GM12874 (cell line): Measurements from ENCODE around the gene FOXN3.

Experiments
- CTCF ChIP-seq: IDR thresholded peaks from 2 replicates; pipeline ENCODE4 v1.5.1; 2011; ENCODE audit warnings: low read depth, mild to moderate bottlenecking, control low read depth, low read length, moderate library complexity; ENCODE audit not compliant: insufficient read depth

Gene FOXN3

DNA sequence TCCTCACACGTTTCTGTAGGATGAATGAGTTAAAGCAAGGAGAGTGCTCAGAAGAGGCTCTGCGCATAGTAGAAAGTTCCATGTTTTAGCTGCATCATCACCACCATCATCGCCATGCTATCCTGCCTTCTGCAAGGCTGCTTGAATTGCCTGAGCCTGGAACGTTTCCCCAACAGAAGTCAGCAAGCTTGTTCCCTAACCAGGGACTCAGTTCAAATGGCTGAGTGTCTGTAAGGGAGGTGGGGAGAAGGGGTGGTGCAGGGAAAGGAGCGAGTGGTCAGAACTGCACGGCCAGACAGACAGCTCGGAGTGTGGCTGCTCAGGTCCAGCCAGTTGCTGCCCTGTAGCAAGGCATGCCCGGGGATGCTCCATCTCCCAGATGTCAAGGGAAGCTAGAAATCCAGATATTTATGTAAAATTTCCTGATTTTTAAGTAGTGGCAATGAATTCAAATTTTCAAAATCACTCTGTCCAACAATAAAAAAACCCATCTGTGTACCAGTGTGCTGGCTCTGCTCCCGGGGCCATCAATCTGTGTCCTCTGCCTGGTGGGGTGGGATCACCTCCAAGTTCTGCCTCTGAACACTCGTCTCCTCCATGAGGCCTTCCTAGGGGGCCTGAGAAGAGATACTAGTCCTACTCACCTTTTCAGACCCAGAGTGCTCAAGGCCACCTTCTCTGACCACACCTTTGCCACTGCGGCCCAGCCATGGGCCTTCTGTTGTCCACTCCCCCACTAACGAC, 162.7 kb downstream of the FOXN3 start:
- no peak for TF ChIP-seq CTCF

DNA sequence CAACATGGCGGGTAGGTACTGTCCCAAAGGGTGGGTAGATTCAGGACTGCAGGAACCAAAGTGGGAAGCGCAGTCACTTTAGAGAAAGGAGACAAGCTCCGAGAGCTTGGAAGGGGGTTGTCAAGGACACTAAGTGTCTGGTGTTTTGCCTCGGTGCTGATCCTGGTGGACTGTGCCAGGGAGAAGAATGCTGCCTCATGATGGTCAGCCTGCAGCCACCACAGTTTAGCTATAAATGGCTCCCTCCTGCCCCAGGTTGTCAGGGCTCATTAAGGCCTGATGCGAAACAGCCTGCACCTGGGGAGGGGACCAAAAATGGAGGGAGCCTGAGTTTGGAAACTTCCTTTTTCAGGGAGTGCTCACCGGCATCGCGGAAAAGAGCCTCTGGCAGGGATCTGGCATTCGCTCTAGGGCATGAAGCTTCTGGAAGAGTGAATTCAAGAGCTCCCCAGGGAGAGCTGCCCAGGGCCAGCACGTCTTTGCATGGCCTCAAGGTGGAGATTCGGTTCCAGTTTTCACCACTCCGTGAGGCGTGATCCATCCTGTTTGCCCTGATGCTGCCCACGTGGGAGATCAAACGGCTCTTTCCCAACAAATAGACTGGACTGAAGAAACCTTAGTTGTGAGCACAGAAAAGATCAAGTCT, 164.0 kb downstream of the FOXN3 start:
- TF ChIP-seq CTCF = no peak

- TF ChIP-seq CTCF = no peak
These were observed 166.0 kb downstream of the FOXN3 start for GRCh38 chr14:89251061-89251460.

DNA sequence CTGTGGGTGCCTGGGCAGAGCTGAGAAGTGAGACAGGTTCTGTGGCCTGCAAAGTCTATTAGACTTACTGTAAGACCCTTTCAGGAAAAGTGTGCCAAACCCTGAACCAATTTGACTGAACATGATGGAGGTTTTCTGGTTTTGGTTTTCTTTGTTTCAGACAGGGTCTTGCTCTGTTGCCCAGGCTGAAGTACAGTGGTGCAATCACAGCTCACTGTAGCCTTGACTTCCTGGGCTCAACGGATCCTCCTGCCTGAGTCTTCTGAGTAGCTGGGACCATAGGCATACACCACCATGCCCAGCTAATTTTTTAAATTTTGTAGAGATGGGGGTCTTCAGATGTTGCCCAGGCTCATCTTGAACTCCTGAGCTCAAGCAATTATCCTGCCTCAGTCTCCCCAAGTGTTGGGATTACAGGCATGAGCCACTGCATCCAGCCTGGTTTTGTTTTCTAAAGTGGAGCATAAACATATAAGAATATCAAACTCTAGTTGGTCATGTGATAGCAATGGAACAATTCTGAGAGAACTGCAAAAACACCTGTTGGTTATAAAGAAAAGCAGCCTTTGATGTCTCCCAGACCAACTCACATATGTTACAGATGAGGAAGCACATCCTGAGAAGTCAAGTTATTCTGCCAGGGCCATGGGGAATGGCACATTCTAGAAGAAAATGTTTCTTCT, 166.9 kb downstream of the FOXN3 start:
- TF ChIP-seq CTCF = no peak

DNA sequence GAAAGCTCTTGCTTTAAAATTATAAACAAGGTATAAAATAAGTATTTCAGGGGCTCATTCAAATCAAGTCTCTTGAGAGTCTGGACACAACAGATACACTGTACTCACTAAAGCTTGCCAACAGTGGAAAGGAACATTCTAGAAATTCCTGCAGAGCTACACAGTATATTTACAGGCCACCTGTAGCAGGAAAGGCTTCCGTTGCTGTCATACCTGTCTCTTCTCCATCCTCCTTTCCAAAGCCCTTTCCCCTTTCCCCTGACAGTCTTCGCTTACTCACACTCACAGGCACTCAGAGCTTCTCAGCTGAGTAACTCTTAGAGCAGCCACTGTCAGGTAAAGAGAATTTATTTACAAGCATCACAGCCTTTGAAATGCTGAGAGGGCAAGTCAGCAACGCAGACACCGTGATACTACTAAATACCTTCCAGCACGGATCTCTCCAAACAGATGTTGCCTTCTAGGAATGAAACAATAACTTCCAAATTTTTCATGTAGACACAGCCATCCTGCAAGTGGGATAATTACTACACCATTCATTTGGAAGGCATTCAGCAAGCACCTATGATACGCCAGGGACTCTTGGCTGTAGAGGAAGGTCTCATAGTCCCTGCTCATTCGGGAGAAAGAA, 167.9 kb downstream of the FOXN3 start:
- no peak for TF ChIP-seq CTCF

GRCh38 chr14:89248411-89249064, 168.5 kb downstream of the FOXN3 start:
- TF ChIP-seq CTCF = no peak

DNA sequence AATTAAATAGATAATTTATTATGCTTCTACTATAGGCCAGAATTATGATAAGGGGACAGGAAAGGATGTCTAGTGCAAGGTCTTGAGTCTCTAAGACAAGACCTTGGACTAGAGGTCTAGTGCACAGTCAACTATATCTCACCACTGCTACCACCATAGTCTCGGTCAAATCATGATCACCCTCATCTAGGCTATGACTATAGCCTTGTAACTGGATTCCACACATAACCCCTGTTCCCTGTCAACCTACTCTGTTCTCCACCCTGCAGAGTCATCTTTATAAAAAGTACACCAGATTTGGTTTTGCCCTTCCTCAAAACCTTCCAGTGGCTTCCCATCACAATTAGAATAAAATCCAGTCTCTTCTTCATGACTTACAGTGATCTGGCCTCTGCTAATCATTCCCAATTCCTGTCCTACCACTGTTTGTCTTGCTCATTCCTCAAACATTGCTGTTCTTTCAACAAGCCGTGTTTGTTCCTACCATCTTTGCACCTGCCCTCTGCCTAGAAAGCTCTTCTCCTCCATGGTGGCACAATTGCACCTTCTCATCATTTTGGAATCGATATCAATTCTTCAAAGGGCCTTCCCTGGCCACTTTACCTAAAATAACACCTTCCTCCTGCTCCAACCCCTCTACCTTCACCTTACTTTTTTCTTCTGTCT, 169.4 kb downstream of the FOXN3 start:
- no peak for TF ChIP-seq CTCF
